Endothelial cell of umbilical vein (primary cell): ENCODE data around the gene DYRK1B.

ENCODE experiments used
- EZH2 ChIP-seq: IDR thresholded peaks from 2 replicates; pipeline ENCODE4 v1.6.1; 2012; ENCODE audit warnings: borderline replicate concordance, low read depth, mild to moderate bottlenecking, moderate library complexity, low read length, inconsistent platforms; ENCODE audit not compliant: severe bottlenecking
- FOS ChIP-seq: IDR thresholded peaks from 2 replicates; pipeline ENCODE4 v1.6.1; 2011; ENCODE audit warnings: mild to moderate bottlenecking, low read length, moderate library complexity, borderline replicate concordance; ENCODE audit not compliant: insufficient read depth
- JUN ChIP-seq: IDR thresholded peaks from 2 replicates; pipeline ENCODE4 v1.6.1; 2011; ENCODE audit warnings: borderline replicate concordance, low read depth; ENCODE audit not compliant: insufficient read length, insufficient read depth
- POLR2A ChIP-seq: IDR thresholded peaks from 2 replicates; pipeline ENCODE4 v1.6.1; 2012; ENCODE audit warnings: low read depth, mild to moderate bottlenecking, control low read depth, low read length
- POLR2AphosphoS5 ChIP-seq: IDR thresholded peaks from 2 replicates; pipeline ENCODE4 v1.6.1; 2012; ENCODE audit warnings: low read depth, mild to moderate bottlenecking, control low read depth, low read length, moderate library complexity; ENCODE audit not compliant: insufficient read depth
- TF ChIP-seq, protein P1 (sequence below), 2 donors: IDR thresholded peaks; 1 replicate in 1 of 2; 2 replicates in 1 of 2; pipeline ENCODE4 v1.5.1; 2011; ENCODE audit warnings: low read length in 2 of 2, mild to moderate bottlenecking in 2 of 2, moderate library complexity in 2 of 2, control low read depth in 1 of 2, inconsistent platforms in 1 of 2, low read depth in 1 of 2; ENCODE audit not compliant: insufficient read depth in 1 of 2; ENCODE audit errors: extremely low read depth in 1 of 2

DNA sequence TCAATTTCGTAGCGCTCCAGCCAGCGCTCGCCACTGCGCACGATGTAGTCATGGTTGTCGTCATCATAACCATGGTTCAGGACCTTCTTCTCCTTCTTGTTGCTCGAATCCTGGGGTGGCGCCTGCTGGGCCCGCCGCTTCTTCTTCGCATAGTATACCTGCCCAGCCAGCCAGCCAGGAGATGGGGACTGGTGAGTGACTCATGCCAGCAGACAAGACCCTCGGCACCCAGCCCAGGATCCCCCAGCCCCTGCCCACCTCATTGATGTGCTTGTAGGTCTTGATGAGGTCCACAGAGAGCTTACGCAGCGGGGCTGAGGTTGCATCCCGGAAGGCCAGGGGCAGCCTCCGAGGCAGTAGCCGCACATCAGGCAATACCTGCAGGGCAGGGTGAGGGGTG lies 3.6 kb downstream of the DYRK1B start:
- TF ChIP-seq, protein P1, sequence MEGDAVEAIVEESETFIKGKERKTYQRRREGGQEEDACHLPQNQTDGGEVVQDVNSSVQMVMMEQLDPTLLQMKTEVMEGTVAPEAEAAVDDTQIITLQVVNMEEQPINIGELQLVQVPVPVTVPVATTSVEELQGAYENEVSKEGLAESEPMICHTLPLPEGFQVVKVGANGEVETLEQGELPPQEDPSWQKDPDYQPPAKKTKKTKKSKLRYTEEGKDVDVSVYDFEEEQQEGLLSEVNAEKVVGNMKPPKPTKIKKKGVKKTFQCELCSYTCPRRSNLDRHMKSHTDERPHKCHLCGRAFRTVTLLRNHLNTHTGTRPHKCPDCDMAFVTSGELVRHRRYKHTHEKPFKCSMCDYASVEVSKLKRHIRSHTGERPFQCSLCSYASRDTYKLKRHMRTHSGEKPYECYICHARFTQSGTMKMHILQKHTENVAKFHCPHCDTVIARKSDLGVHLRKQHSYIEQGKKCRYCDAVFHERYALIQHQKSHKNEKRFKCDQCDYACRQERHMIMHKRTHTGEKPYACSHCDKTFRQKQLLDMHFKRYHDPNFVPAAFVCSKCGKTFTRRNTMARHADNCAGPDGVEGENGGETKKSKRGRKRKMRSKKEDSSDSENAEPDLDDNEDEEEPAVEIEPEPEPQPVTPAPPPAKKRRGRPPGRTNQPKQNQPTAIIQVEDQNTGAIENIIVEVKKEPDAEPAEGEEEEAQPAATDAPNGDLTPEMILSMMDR (IDR thresholded peaks at IDR 0.05; ENCODE audit: extremely low read depth in 1 of 2, insufficient read depth in 1 of 2, low read depth in 1 of 2, low read length in 2 of 2): no peak
- no peak for TF ChIP-seq POLR2AphosphoS5
- no peak for TF ChIP-seq POLR2A
- no peak for TF ChIP-seq FOS
- no peak for TF ChIP-seq EZH2
- no peak for TF ChIP-seq JUN
